ENCODE measurements around the gene CDIPT.

DNA sequence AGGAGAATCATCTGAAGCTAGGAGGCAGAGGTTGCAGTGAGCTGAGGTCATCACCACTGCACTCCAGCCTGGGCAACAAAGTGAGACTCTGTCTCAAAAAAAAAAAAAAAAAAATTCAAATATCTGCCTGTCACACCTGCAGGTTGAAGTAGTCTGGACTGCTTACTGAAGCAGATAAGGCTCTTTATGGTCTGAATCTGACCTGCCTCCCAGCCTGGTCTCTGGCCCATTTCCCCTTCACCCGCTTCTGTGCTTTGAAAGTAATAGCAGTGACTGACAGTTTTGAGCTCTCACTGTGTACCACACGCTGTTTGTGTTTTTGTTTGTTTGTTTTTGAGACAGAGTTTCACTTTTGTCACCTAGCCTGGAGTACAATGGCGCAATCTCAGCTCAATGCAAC, 30.5 kb upstream of the CDIPT start:
- no peak for TF ChIP-seq POLR2A (IDR thresholded peaks at IDR 0.05)
- TF ChIP-seq, protein P1, sequence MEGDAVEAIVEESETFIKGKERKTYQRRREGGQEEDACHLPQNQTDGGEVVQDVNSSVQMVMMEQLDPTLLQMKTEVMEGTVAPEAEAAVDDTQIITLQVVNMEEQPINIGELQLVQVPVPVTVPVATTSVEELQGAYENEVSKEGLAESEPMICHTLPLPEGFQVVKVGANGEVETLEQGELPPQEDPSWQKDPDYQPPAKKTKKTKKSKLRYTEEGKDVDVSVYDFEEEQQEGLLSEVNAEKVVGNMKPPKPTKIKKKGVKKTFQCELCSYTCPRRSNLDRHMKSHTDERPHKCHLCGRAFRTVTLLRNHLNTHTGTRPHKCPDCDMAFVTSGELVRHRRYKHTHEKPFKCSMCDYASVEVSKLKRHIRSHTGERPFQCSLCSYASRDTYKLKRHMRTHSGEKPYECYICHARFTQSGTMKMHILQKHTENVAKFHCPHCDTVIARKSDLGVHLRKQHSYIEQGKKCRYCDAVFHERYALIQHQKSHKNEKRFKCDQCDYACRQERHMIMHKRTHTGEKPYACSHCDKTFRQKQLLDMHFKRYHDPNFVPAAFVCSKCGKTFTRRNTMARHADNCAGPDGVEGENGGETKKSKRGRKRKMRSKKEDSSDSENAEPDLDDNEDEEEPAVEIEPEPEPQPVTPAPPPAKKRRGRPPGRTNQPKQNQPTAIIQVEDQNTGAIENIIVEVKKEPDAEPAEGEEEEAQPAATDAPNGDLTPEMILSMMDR (IDR thresholded peaks at IDR 0.05): no peak

Measured in heart left ventricle (tissue), 13 donors.